Suppressor macrophage treated with lipopolysaccharide for 1 hour (primary cell): ENCODE data around the gene CAPN5.

ENCODE experiments used
- DNase-seq, 3 donors: peaks; one replicate each; pipeline ENCODE4 v3.0.0-alpha.2; 2020 to 2022

CAPN5 gene

GRCh38 chr11:77138106-77138649 is 71.4 kb downstream of the CAPN5 start:
- no peak for DNase-seq

- DNase-seq, result no peak
Measured at GRCh38 chr11:77139201-77139600, 72.4 kb downstream of the CAPN5 start.

- no peak for DNase-seq
Measured at GRCh38 chr11:77140231-77140851, 73.6 kb downstream of the CAPN5 start.

DNA sequence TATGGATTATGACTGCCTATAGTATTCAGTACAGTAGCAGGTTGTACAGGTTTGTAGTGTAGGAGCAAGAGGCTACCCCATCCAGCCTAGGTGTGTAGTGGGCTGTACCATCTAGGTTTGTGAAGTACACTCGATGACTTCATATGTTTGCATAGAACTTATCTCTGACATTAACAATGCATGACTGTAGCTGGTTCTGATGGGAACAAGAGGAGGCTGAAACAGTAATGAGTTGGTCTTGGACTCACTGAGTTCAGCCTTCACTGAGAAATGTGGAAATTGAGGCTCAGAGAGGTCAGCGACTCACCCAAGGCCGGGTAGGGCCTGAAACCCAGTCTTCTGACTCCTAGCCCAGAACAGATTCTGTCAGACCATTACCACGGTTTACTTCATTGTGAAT is 74.3 kb downstream of the CAPN5 start:
- DNase-seq, result no peak

- no peak for DNase-seq
Measured at GRCh38 chr11:77141475-77141874, 74.7 kb downstream of the CAPN5 start.

DNA sequence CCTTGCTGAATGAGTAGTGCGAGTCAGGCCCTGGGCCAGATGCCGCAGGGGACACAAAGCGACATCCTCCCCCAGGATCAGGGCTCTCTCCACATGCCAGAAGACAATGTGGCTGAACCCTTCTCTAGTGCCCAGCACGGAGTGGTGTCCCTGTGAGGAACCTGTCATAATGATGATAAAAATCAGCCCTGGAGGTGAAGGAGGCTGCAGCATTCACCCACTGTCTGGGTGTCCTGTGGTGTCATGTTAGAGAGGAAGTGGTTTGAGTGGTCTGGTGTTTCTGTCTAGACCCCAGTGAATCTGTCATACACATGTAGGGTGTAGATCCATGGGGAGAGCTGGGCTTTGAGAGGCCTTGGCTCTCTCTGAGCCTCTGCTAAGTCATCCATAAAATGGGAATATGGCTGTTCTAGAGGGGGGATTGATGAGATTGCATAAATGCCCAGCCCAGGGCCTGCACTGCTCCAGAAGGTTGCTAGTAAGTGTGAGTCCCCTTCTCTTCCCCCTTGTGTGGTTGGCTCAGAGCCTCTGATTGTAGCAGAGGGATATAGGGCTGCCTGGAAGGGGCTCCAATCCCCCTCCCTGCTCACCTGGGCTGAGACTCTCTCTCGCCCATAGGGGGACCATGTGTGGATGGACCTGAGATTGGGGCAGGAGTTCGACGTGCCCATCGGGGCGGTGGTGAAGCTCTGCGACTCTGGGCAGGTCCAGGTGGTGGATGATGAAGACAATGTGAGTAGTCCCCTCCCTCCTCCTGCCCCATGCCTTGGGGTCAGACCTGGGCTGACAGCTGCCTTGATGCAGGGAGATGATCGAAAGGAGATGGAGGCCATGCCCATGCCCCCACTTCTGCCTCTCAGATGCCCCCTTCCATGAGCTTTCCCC is 75.6 kb downstream of the CAPN5 start:
- DNase-seq, result no peak

GRCh38 chr11:77143405-77144020 is 76.7 kb downstream of the CAPN5 start:
- DNase-seq, result no peak

GRCh38 chr11:77144196-77144856 is 77.6 kb downstream of the CAPN5 start:
- DNase-seq, result no peak

DNA sequence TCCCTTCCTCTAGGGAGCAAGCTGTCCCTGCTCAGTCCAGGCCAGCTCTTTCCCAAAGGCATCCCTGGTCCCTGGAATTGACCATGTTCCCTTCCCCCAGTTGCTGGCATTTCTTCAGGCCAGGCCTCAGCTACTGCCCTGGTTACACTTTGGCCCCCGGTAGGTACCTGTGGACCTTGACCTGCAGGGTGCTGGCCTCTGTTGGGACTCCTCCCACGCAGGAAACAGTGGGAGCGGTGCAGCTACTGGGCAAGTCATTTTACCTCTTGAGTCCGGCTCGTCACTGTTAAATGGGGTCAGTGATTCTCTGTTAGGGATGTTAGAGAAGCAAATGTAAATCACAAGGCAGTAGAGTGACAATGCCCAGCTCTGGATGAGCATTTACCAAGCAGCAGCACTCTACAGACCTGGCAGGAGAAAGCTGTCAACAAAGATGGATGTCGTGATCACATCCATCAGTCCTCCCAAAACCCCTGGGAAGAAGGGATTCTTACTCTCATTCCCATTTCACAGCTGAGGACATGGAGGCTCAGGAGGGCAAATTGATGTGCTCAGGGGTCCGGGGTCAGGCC is 78.2 kb downstream of the CAPN5 start:
- DNase-seq, result no peak

GRCh38 chr11:77146261-77147035 is 79.7 kb downstream of the CAPN5 start:
- no peak for DNase-seq

DNA sequence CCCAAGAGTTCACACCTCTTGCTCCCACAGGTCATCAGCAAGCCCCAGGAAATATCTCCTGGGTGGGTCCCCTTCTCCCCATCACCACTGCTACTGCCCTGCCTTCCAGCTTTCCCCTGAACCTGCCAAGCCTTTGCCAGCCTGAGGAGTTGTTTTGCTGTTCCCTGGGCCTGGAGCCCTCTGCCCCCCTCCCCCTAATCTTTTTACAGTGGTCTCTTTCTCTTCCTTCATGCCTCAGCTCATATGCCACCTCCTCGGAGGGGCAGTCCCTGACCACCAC is 80.2 kb downstream of the CAPN5 start:
- no peak for DNase-seq

DNA sequence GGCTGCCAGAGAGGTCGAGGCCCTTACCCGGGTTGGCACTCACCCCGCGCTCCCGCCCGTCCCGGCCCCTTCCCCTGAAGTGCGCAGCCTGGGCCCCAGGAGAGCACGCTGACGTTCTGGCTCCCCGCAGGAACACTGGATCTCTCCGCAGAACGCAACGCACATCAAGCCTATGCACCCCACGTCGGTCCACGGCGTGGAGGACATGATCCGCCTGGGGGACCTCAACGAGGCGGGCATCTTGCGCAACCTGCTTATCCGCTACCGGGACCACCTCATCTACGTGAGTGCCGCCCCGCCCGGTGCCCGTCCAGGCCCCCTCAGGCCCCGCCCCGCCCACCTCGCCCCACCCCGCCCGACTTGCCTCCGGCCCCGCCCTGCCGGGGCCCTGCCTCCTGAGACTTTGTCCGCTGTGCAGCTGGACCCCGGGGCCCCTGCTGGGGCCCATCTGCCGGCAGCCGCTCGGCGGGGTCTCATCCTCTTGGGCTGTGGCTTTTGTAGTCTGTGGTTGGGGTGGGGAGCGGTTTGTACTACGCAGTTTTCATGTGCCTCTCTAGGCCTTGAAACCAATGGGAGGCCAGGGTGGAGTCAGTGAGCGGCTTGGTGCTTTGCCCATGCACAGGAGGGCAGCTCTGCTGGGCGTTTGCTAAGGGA is 81.0 kb downstream of the CAPN5 start:
- peak in 1 of 3 donors; percentile 34 for DNase-seq

DNA sequence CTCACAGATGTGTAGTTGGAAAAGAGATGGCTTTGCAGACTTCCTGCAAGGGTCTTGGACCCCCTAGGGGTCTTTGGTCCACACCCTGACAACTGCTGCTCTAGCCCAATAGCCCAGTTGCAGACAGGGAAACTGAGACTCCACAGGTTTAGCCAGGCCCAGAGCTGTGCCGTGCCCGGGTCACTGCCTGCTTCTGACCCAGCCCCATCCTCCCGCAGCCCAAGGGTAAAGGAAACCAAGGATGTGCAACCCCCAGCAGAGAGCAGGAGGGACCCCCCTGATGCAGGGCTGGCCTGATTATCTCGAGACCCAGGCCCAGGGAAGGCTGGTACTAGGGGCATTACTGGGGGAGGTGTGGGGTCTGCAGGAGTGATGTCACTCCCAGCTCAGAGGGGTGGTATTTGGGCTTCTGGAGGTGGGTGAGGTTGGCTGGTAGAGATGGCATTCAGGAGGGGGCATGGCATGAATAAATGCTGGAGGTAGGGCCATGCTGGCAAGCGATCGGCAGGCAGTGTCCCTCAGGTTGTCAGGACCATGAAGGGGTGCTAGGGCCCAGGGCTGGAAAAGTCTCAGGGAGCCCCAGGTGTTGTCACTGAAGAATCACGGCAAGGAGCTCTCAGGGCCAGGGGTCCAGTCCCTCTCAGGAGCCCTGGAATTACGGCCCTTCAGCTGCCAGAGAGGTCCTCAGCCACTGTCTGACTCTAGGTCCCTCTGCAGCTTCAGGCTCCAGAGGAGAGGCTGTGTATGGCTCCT is 82.4 kb downstream of the CAPN5 start:
- no peak for DNase-seq

DNA sequence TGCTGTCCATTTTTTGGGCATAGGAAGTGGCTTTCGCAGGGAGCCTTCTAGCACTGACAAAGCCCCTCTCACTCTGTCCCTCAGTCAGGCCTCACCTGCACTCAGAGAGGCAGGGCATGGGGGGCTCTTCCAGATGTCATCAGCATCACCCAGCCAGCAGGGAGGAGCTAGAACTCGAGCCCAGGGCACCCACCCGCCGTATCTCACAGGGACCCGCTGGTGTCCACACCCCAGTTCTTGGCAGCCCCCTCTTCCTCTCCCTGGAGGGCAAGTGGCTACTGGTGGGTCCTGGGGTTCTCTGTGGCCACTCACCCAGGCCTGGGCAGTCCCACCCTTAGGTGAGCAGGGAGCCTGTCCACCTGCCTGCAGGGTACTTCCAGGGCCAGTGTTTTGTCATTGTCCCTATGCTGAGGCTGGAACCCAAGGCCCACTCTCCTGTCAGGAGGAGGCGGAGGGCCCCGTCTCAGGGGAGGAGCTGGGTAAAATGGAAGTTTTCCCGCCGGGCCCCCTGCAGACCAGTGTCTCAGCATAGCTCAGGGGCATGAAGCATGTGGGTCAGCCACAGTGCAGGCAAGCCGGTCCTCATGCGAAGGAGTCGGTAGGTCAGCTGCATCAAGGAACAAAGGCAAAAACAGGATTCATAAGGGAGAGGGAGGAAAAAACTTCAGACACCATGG is 83.1 kb downstream of the CAPN5 start:
- DNase-seq, result no peak

DNA sequence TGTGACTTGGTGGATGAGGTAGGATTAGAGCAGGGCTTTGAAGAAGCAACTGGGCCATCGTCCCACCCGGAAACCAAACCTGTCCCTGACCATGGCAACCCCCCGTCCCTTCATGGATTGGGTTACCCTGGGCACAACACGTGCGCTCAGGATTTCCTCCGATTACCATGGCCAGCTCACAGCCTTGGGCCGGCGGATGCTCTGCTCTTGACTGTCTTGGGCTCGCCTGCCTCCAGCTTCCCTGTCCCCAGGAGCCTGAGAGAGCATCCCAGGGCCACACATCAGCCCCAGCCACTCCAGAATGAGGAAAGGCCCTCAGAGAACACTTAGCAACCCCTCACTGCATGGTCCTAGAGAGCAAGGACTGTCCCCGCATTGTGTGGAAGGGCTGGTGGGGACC is 84.1 kb downstream of the CAPN5 start:
- no peak for DNase-seq

DNA sequence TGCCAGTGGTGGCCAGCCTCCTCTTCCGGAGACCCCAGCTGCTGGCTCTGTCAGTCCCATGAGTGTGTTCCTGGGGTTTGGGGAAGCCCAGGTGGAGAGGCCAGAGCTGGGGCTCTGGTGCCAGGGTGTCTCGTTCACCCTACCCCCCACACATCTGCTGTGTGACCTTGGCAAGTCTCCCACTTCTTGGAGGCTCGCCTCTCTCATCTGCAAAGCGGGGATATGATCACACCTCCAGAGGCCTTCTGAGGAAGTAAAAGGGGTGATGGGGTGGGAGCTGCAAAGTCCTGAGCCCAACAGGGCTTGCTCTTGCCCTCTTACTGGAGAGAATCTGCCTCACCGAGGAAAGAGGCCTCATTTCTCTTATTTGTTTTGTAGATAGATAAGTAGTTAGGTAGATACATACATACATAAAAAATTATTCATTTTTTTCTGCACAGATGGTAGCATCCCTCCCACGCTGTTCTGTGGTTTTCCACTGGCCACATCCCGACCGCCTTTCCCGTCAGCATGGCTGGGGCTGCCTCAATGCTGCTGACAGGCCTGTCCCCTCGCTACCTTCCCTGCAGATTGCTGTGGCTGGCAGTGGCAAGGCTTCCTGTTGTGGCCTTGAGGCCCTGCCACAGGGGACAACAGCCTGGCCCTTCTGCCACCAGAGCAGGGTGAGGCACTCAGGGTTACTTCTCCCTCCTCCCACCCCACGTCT is 85.2 kb downstream of the CAPN5 start:
- DNase-seq, result peak; percentile 48 to 53 (median 48)

DNA sequence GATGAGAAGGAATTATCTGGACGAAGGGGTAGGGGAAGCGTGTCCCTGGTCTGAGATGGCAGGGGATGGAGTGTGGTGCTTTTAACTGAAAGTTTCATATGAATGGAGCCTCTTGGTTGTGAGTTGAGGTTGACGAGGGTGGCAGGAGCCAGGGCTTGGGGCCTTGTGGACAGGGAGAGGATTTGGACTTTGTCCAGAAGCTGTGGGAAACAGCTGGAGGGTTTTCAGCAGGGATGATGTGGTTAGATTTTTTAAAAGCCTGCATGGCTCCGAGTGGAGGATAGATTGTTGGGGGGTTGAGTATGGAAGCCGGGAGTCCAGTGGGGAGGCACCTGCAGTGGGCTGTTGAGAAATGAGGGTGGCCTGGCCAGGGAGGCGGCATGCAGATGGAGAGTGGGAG is 86.1 kb downstream of the CAPN5 start:
- no peak for DNase-seq

- no peak for DNase-seq
Measured at GRCh38 chr11:77153276-77154185, 86.8 kb downstream of the CAPN5 start.
